Right lobe of liver (tissue), 4 donors: Measurements from ENCODE around the gene CTBS.

ENCODE experiments used
- POLR2A ChIP-seq: fragments of 450-650 bp; IDR thresholded peaks from one replicate; pipeline ENCODE4 v1.6.1; 2017; ENCODE audit warnings: antibody characterized with exemption, mild to moderate bottlenecking
- TF ChIP-seq, protein P1 (sequence below), 4 donors: fragments of 200-600 bp in 3 of 4; fragments of 450-650 bp in 1 of 4; IDR thresholded peaks; one replicate each; pipeline versions ENCODE4 v1.5.1 to v1.8.0; 2016 to 2022; ENCODE audit warnings: antibody characterized with exemption in 4 of 4, mild to moderate bottlenecking in 2 of 4
- donor health status: DM: no; HTN: no; CAD: no.
- donor health status: DM: no; HTN: no; CAD: no.
- donor health status: DM: no; HTN: yes; CAD: no.

DNA sequence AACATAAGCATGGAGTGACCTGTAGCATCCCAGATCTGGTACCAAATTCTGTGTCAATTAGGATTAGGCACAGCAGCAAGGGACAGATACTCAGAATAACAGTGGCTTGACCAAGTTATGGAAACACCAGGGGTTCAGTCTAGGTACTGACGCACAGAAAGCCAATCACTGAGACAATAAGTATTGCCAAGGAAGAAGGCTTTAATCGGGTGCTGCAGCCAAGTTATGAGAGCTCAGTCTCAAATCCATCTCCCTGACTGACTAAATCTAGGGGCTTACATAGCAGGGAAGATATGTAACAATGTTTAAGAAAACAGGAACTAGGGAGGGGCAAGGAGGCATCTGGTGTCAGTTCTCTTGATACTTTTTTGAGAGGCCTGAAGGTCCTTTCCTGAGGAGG lies 39.6 kb upstream of the CTBS start:
- TF ChIP-seq POLR2A: no peak
- TF ChIP-seq, protein P1, sequence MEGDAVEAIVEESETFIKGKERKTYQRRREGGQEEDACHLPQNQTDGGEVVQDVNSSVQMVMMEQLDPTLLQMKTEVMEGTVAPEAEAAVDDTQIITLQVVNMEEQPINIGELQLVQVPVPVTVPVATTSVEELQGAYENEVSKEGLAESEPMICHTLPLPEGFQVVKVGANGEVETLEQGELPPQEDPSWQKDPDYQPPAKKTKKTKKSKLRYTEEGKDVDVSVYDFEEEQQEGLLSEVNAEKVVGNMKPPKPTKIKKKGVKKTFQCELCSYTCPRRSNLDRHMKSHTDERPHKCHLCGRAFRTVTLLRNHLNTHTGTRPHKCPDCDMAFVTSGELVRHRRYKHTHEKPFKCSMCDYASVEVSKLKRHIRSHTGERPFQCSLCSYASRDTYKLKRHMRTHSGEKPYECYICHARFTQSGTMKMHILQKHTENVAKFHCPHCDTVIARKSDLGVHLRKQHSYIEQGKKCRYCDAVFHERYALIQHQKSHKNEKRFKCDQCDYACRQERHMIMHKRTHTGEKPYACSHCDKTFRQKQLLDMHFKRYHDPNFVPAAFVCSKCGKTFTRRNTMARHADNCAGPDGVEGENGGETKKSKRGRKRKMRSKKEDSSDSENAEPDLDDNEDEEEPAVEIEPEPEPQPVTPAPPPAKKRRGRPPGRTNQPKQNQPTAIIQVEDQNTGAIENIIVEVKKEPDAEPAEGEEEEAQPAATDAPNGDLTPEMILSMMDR (IDR thresholded peaks at IDR 0.05): no peak
